ENCODE data around the gene FBXW2. TPM values are rescaled to one million over a fixed set of nuclear protein-coding genes. Genes with fewer than 3 reads are reported as not detected.
"Not testable (repeated sequence)": the region's sequence is repeated elsewhere in the genome, so short reads cannot be mapped to it uniquely, and the experiment has no call there.

FBXW2 gene
- polyA plus RNA-seq, 1 donor = 45.5 TPM

GRCh38 chr9:120820095-120820494 lies 26.9 kb upstream of the FBXW2 start:
- WGBS (ENCODE audit: insufficient coverage, low lambda C conversion rate) = 70% methylated on average over 3 of the region's 4 CpGs

DNA sequence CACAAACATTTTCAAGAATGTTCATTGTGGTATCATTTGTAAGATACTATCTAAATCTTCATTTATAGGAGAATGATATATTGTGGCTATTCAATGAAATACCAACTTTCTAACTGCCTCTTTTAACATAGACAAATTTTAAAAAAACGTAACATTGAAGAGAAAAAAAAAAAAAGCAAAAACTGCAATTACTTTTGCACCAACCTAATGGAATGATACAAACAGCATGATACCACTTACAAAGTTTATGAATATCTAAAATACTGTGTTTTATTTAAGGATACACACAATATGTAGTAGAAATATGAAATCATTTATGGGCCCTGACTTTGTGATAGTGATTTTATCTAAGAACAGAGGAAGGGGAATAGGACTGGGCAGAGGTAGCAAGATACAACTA lies 25.4 kb upstream of the FBXW2 start:
- Histone ChIP-seq H3K36me3 (ENCODE audit: control insufficient read depth, insufficient read depth, low read length) (peaks cover 51% of the 10 kb centered on the region), H3K4me3 (ENCODE audit: low read length) (no peak overlapping the region), H3K4me1 (ENCODE audit: control insufficient read depth, insufficient read depth, low read length) (no peaks in the 10 kb centered on the region), H3K27me3 (ENCODE audit: control insufficient read depth, insufficient read depth, low read length) (no peaks in the 10 kb centered on the region), H3K27ac (ENCODE audit: low read length) (no peak overlapping the region), H3K9me3 (ENCODE audit: control insufficient read depth, low read depth, low read length) (no peaks in the 10 kb centered on the region)
- WGBS (ENCODE audit: insufficient coverage, low lambda C conversion rate) = 100% methylated on average over 1 of the region's 1 CpG
- no peak for DNase-seq

More at GRCh38 chr9:120820095-120820494, 26.9 kb upstream of the FBXW2 start:
- peaks cover 61% of the 10 kb centered on the region for H3K36me3 ChIP-seq (ENCODE audit: control insufficient read depth, insufficient read depth, low read length)
- H3K27me3 ChIP-seq (ENCODE audit: control insufficient read depth, insufficient read depth, low read length) = no peaks in the 10 kb centered on the region
- H3K4me3 ChIP-seq (ENCODE audit: low read length) = no peak overlapping the region
- H3K9me3 ChIP-seq (ENCODE audit: control insufficient read depth, low read depth, low read length) = no peaks in the 10 kb centered on the region
- no peaks in the 10 kb centered on the region for H3K4me1 ChIP-seq (ENCODE audit: control insufficient read depth, insufficient read depth, low read length)
- no peak overlapping the region for H3K27ac ChIP-seq (ENCODE audit: low read length)
- DNase-seq = no peak

DNA sequence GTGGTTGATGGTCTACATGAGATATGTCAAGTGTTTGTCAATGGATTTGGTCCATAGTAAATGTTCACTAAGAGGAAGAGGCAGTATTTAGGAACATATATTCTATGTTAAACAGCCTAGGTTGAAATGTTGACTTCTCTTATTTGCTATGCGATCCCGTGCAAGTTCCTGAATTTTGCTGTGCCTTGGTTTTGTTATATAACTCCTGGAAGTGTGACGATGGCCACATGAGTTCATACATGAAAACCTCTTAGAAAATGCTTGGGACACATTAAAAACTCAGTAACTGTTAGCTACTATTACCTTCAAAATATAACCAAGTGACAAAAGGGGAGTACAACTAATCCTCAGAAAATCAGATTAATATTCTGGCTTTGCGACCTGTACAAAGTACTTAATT lies 21.9 kb upstream of the FBXW2 start:
- Histone ChIP-seq H3K4me1 (ENCODE audit: control insufficient read depth, insufficient read depth, low read length) (no peaks in the 10 kb centered on the region), H3K4me3 (ENCODE audit: low read length) (no peak overlapping the region), H3K27ac (ENCODE audit: low read length) (no peak overlapping the region), H3K27me3 (ENCODE audit: control insufficient read depth, insufficient read depth, low read length) (no peaks in the 10 kb centered on the region), H3K36me3 (ENCODE audit: control insufficient read depth, insufficient read depth, low read length) (peaks cover 30% of the 10 kb centered on the region), H3K9me3 (ENCODE audit: control insufficient read depth, low read depth, low read length) (no peaks in the 10 kb centered on the region)
- DNase-seq = no peak
- WGBS (ENCODE audit: insufficient coverage, low lambda C conversion rate) = no CpG with 5 or more reads among the region's 4 CpGs

DNA sequence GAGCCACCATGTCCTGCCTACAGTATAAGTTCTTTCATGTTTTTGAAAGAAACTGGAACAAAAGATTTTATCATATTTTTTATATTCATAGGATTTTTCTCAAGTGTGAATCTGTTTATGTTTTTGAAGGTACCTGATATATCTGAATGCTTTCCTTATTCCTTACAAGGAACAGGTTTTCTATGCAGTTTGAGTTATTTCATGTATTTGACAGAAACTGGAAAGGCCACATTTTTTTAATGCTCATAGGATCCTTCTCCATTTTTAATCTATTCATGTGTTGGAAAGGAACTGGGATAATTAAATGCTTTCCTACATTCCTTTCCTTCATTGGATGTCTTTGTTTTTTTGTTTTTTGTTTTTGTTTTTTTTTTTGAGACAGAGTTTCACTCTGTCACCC lies 15.7 kb upstream of the FBXW2 start:
- Histone ChIP-seq H3K27me3 (ENCODE audit: control insufficient read depth, insufficient read depth, low read length) (no peaks in the 10 kb centered on the region), H3K9me3 (ENCODE audit: control insufficient read depth, low read depth, low read length) (peaks cover 46% of the 10 kb centered on the region)

GRCh38 chr9:120807607-120808379 lies 14.6 kb upstream of the FBXW2 start:
- Histone ChIP-seq H3K36me3 (ENCODE audit: control insufficient read depth, insufficient read depth, low read length) (no peaks in the 10 kb centered on the region), H3K27ac (ENCODE audit: low read length) (no peak overlapping the region), H3K4me3 (ENCODE audit: low read length) (no peak overlapping the region)

More for the DNA sequence above, 15.7 kb upstream of the FBXW2 start:
- Histone ChIP-seq H3K4me1 (ENCODE audit: control insufficient read depth, insufficient read depth, low read length) (no peaks in the 10 kb centered on the region), H3K27ac (ENCODE audit: low read length) (no peak overlapping the region), H3K4me3 (ENCODE audit: low read length) (no peak overlapping the region), H3K36me3 (ENCODE audit: control insufficient read depth, insufficient read depth, low read length) (no peaks in the 10 kb centered on the region)
- DNase-seq = no peak

GRCh38 chr9:120804784-120805363 lies 11.7 kb upstream of the FBXW2 start:
- no CpG with 5 or more reads among the region's 3 CpGs for WGBS (ENCODE audit: insufficient coverage, low lambda C conversion rate)
- H3K27me3 ChIP-seq (ENCODE audit: control insufficient read depth, insufficient read depth, low read length); H3K4me3 ChIP-seq (ENCODE audit: low read length); H3K4me1 ChIP-seq (ENCODE audit: control insufficient read depth, insufficient read depth, low read length); H3K36me3 ChIP-seq (ENCODE audit: control insufficient read depth, insufficient read depth, low read length); DNase-seq; H3K27ac ChIP-seq (ENCODE audit: low read length): not testable (repeated sequence)
- H3K9me3 ChIP-seq (ENCODE audit: control insufficient read depth, low read depth, low read length) = peaks cover 46% of the 10 kb centered on the region

More at GRCh38 chr9:120807607-120808379, 14.6 kb upstream of the FBXW2 start:
- no peak for DNase-seq
- Histone ChIP-seq H3K4me1 (ENCODE audit: control insufficient read depth, insufficient read depth, low read length) (no peaks in the 10 kb centered on the region), H3K9me3 (ENCODE audit: control insufficient read depth, low read depth, low read length) (peaks cover 46% of the 10 kb centered on the region), H3K27me3 (ENCODE audit: control insufficient read depth, insufficient read depth, low read length) (no peaks in the 10 kb centered on the region)

- H3K27ac ChIP-seq (ENCODE audit: low read length) = no peak overlapping the region
- no peaks in the 10 kb centered on the region for H3K4me1 ChIP-seq (ENCODE audit: control insufficient read depth, insufficient read depth, low read length)
- peaks cover 23% of the 10 kb centered on the region for H3K9me3 ChIP-seq (ENCODE audit: control insufficient read depth, low read depth, low read length)
- H3K4me3 ChIP-seq (ENCODE audit: low read length) = no peak overlapping the region
- DNase-seq = no peak
- WGBS (ENCODE audit: insufficient coverage, low lambda C conversion rate) = no CpG with 5 or more reads among the region's 7 CpGs
- no peaks in the 10 kb centered on the region for H3K27me3 ChIP-seq (ENCODE audit: control insufficient read depth, insufficient read depth, low read length)
- H3K36me3 ChIP-seq (ENCODE audit: control insufficient read depth, insufficient read depth, low read length) = no peaks in the 10 kb centered on the region
Measured at GRCh38 chr9:120801441-120801840, 8.2 kb upstream of the FBXW2 start.

GRCh38 chr9:120791161-120791560 lies 2.1 kb downstream of the FBXW2 start:
- Histone ChIP-seq H3K36me3 (ENCODE audit: control insufficient read depth, insufficient read depth, low read length) (peaks cover 12% of the 10 kb centered on the region), H3K4me1 (ENCODE audit: control insufficient read depth, insufficient read depth, low read length) (peaks cover 11% of the 10 kb centered on the region), H3K27ac (ENCODE audit: low read length) (no peak overlapping the region), H3K4me3 (ENCODE audit: low read length) (no peak overlapping the region), H3K27me3 (ENCODE audit: control insufficient read depth, insufficient read depth, low read length) (no peaks in the 10 kb centered on the region), H3K9me3 (ENCODE audit: control insufficient read depth, low read depth, low read length) (no peaks in the 10 kb centered on the region)
- 100% methylated on average over 1 of the region's 3 CpGs for WGBS (ENCODE audit: insufficient coverage, low lambda C conversion rate)
- no peak for DNase-seq

- 52% methylated on average over 3 of the region's 4 CpGs for WGBS (ENCODE audit: insufficient coverage, low lambda C conversion rate)
- Histone ChIP-seq H3K27ac (ENCODE audit: low read length) (peak overlapping the region; percentile 78), H3K9me3 (ENCODE audit: control insufficient read depth, low read depth, low read length) (no peaks in the 10 kb centered on the region), H3K27me3 (ENCODE audit: control insufficient read depth, insufficient read depth, low read length) (no peaks in the 10 kb centered on the region), H3K36me3 (ENCODE audit: control insufficient read depth, insufficient read depth, low read length) (peaks cover 22% of the 10 kb centered on the region), H3K4me3 (ENCODE audit: low read length) (no peak overlapping the region), H3K4me1 (ENCODE audit: control insufficient read depth, insufficient read depth, low read length) (peaks cover 11% of the 10 kb centered on the region)
- DNase-seq = peak; percentile 47 to 75
Measured at GRCh38 chr9:120787933-120788332, 5.3 kb downstream of the FBXW2 start.

DNA sequence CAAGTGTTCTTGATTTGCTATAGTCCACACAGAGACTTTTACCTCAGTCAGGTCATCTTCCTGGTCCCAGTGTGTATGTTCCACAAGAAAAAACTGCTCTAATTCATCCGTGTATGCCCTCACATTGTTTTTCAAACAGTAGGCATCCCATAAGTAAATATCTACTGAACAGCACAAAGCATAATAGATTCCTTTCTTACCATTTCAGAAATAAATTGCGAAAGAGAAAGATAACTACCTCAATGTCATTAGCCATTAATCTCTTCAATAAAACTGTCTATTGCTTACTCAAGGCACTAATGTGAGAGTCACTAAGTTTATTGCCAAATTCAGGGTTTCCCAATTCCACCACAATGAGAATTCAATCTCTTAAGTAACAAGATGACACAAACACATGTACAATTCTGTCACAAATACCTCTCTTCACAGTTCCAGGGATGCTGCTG lies 9.6 kb downstream of the FBXW2 start:
- no CpG with 5 or more reads among the region's 2 CpGs for WGBS (ENCODE audit: insufficient coverage, low lambda C conversion rate)
- peak in 1 of 2 donors; percentile 54 for DNase-seq

DNA sequence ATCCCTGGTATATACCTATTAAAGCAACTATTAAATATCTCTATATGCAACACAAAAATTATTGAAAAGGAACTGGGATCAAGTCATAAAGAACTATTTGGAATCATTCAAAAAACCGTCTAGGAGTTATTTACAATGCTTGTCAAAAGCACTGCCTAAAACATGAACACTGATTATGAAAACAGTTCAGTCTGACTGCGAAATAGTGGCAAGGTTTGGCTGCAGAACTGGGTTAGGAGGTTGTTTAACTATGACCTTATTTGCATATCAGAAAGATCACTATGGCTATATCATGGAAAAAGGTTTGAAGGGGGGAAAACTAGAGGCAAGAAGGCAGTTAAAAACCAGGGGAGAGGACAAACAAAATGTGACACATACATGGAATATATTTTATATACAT lies 12.0 kb downstream of the FBXW2 start:
- Histone ChIP-seq H3K27ac (ENCODE audit: low read length) (no peak overlapping the region), H3K4me1 (ENCODE audit: control insufficient read depth, insufficient read depth, low read length) (no peaks in the 10 kb centered on the region), H3K4me3 (ENCODE audit: low read length) (no peak overlapping the region), H3K36me3 (ENCODE audit: control insufficient read depth, insufficient read depth, low read length) (peaks cover 46% of the 10 kb centered on the region), H3K9me3 (ENCODE audit: control insufficient read depth, low read depth, low read length) (no peaks in the 10 kb centered on the region), H3K27me3 (ENCODE audit: control insufficient read depth, insufficient read depth, low read length) (no peaks in the 10 kb centered on the region)
- DNase-seq = no peak
- WGBS (ENCODE audit: insufficient coverage, low lambda C conversion rate) = no CpG with 5 or more reads among the region's 2 CpGs

More for the DNA sequence above, 9.6 kb downstream of the FBXW2 start:
- H3K9me3 ChIP-seq (ENCODE audit: control insufficient read depth, low read depth, low read length) = no peaks in the 10 kb centered on the region
- peaks cover 3% of the 10 kb centered on the region for H3K4me1 ChIP-seq (ENCODE audit: control insufficient read depth, insufficient read depth, low read length)
- H3K4me3 ChIP-seq (ENCODE audit: low read length) = no peak overlapping the region
- H3K36me3 ChIP-seq (ENCODE audit: control insufficient read depth, insufficient read depth, low read length) = peaks cover 31% of the 10 kb centered on the region
- H3K27me3 ChIP-seq (ENCODE audit: control insufficient read depth, insufficient read depth, low read length) = no peaks in the 10 kb centered on the region
- peak overlapping the region; percentile 20 for H3K27ac ChIP-seq (ENCODE audit: low read length)

Measured in large intestine (tissue), 3 donors.